NCI-H2081 (cell line): ENCODE data around the gene GBE1.

Experiments used
- DNase-seq, 2 experiments: peaks; one replicate each; lab custom pipeline; 2025; lab: John Stamatoyannopoulos, UW

GBE1 gene

DNA sequence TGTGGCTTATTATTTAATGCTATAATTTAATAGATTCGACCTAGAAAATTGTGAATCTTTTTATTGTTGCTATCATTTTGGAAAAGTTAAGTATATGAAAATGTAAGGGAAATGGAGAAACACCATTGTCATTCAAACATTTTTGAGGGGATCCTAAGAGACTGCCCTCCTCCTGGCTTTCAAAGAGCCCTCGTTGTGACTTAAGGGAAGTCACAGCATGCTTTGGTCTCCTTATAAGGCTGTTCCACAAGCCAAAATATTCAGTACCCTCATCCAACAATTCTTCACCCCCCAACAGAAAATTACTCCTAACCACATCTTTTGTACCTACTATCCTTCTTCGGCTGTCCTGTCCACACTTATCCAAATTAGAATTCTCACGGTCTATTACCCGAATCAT lies 140.2 kb downstream of the GBE1 start:
- no peak for DNase-seq

DNA sequence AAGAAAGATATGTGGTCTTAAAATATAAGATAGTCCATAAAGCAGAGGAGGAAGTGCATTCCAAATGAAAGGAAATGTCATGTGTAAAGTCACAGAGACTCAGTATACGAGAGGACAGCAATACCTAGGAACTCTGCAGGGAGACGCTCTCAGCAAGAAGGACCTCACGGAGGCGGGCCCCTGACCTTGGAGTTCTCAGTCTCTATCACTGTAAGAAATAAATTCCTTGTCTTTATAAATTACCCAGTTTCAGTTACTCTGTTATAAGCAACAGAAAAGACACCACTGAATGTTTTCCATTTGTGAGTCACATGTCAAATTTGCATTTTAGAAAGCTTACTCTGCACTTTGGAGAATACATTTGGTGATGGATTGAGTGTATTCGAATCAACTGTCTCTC lies 140.6 kb downstream of the GBE1 start:
- DNase-seq = no peak

DNA sequence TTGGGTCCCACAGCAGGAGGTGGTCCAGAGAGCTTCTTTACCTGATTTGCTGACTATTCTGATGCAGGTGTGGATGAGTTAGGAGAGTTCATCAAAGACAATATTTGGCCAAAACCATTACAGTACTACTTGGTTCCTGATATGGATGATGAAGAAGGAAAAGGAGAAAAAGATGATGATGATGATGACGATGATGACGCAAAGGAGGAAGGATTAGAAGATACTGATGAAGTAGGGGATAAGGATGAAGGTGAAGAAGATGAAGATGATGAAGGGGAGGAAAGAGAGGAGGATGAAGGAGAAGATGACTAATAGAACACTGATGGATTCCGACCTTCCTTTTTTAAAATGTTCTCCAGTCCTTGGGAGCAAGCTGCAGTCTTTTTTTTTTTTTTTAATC lies 148.7 kb downstream of the GBE1 start:
- DNase-seq = no peak

DNA sequence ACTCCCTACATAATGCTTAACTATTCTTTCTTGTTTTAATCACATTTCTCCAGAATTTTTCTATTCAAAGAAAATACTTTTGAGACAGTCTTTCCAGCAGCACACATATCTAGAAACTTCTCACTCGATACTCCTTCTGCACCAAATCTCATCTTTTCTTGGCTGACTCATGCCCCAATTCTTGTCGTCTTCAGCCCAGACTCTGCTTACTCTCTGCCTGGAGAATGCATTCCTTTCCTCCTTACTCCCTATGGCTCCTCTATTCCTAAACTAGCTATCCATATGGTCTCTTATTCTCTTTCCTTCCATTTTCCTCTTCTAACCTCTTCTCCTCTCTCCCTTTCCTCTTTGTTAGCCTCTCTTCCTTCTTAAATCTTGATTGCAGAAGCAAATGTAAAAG lies 158.7 kb downstream of the GBE1 start:
- no peak for DNase-seq

DNA sequence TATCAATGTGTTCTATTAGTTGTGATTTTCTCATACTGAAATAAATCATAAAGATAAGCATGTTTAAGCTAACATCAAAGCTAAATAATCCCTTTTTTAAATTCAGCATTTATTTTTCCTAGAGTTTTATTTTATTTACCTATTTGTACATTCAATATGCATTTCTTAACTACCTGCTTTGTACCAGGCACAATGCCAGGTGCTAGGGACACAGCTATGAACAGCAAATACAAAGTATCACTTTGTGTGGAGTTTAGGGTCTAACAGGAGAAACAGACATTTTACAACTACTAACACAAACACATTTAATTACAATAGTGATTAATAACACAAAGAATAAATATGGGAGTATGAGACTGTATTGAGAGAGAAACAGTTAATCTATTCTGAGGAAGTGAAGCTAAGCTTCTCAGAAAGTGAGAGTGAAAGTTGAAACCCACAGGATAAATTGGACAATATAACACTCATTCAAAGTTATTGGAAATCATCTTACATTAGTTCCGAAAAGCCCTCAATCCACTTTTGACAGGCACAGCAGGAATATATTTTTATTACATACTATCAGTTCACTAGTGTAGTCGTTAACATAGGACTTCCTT lies 159.6 kb downstream of the GBE1 start:
- no peak for DNase-seq

- no peak for DNase-seq
Measured at GRCh38 chr3:81592101-81592500, 169.3 kb downstream of the GBE1 start.

GRCh38 chr3:81585937-81586336 lies 175.5 kb downstream of the GBE1 start:
- no peak for DNase-seq

DNA sequence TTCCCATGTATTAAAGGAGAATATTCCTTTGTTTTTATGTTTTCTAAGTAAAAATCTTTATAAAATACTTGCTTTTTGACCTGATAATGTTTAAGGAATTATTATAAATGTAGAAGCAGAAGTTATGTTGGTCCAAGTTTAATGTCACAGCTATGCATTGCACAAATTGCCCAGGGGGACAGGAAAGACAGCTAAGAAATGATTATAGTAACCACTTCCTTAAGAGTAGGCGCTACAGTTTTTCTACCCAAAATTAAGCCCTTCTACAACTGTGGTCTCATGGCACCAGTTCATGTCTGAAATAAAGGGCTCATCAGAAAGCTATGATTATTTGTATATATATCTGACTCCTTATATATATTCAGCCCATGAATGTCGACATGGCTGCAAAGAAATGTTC lies 176.4 kb downstream of the GBE1 start:
- DNase-seq = no peak

DNA sequence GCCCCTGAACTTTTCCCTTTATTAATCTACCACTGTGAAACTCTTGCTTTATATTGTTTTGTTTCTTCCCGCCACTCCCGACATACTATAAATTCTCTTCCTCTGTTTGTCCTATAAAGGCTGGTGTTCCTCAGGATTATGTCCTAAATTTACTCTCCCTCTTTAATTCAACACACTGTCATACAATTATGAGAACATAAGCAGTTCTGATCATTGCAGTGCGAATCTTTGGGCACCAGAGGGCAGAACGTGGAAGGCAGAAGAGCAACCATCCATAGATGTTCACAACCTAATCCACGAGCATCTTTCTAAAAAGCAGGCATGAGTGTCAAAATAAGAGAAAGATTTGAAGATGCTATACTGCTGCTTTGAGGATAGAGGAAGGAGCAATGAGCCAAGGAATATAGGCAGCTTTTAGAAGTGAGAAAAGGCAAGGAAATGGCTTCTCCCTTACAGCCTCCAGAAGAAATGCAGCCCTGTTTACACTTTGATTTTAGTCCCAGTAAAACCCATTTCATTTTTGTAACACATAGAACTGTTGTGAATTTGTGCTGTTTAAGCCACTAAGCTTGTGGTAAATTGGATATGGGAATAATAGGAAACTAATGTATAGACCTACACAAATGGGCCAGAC lies 179.4 kb downstream of the GBE1 start:
- DNase-seq = peak; percentile 13 to 54

DNA sequence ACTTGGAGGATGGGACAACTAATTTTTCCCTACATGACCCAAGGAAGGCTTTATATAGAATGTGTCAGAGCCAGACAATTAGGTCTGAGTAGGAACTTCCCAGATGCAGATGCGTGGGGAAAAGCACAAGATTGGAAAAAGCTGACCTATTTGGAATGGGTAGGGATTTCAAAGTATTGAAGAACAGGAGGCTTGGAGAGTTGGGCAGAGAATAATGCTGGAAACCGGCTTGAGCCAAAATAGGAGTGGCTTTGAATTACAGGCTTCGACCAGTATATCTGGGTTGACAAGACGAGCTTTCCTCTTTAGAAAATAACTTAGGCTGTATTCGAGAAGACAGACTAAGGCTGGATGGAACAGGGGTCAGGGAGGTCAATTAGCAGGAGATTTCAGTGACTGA lies 181.1 kb downstream of the GBE1 start:
- no peak for DNase-seq

DNA sequence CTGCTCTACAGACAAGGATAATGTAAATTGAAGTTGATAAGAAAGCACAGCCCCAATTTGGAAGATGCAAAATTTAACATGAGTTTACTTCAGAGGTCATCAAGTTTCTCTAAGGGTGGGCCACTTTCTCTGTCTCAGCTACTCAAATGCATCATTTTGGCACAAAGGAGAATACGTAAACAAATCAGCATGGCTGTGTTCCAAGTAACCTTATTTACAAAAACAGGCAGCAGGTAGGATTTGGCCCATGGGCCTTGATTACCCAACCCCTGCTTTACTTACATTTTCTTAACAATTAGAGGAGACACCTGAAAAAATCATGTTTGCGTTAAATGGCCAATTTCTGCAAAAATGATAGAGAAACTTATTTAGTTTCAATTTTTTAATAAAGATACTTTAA lies 181.7 kb downstream of the GBE1 start:
- peak; percentile 1 to 29 for DNase-seq

DNA sequence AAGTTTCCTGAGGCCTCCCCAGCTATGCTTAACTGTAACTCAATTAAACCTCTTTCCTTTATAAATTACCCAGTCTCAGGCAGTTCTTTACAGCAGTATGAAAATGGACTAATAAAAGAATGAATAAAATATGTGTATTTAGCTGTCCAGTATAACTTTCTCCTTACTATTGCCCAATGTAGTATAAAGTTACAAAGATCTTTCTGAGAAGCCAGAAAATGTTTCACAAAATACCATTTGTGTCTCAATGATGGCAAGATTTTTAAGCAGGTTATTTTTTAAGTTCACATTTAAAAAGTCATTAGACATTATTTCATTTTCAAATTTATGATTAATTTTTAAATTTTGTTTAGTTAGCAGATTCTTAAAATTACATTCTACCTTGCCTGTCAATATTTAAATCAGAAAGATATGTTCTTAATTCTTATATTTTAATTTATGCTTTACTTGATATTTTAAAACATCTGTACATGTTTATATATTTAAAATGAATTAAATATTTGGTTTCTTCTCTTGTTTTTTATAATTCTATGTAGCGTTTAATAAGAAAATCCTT lies 189.2 kb downstream of the GBE1 start:
- no peak for DNase-seq

DNA sequence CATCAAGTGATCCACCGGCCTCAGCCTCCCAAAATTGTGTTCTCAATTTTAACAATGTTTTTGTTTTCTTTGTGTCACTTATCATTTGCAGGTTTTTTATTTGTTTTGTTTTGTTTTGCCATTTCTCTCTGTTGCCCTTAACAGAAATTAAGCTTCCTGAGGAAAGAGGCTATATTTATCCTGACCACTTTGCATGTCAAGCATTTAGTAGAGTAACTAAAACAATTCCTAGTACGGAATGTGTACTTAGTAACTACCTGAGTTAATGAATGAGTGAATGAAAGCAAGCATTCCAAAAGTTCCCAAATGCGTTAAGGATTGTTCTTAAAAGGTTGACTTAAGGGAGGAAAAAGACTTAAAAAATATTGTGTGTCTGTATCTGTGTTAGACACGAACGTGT lies 193.1 kb downstream of the GBE1 start:
- no peak for DNase-seq

GRCh38 chr3:81565041-81565440 lies 196.4 kb downstream of the GBE1 start:
- no peak for DNase-seq

GRCh38 chr3:81558106-81558505 lies 203.3 kb downstream of the GBE1 start:
- DNase-seq = no peak

DNA sequence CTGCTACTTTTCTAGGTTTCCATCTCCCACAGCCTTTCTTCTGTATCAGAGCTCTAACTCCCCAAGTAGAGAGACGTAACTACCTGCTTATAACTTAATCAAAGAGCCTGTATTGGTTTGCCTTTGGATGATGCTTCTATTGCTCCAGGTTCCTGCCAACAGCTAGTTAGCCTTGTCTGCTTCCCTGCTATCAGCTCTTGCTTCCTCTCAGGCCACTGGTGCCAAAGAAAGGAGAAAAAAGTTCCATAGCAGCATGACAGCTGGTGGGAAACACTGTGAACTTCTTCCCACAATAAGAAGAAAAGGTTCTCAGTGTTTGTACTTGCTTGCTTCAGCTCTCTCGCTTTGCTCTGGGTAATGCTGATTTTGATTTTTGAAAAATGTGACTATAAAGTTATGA lies 206.6 kb downstream of the GBE1 start:
- no peak for DNase-seq

DNA sequence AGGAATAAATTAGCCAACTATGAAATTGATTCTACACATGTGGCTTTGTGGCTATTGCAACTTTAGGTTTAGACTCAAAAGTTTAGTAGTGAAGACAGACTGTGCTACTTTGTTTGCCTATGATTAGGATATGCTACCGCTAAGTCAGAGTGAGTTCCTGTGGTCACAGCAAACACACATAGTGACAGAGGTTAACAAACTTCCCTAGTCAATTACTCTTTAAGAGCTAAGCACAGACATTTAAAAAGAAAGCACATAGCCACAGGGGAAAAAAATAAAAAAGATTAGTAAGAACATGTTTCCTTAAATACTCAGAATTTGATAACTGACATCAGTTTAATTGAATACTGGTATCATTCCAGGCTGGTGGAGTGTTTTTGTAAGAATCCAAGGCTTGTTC lies 207.1 kb downstream of the GBE1 start:
- no peak for DNase-seq

DNA sequence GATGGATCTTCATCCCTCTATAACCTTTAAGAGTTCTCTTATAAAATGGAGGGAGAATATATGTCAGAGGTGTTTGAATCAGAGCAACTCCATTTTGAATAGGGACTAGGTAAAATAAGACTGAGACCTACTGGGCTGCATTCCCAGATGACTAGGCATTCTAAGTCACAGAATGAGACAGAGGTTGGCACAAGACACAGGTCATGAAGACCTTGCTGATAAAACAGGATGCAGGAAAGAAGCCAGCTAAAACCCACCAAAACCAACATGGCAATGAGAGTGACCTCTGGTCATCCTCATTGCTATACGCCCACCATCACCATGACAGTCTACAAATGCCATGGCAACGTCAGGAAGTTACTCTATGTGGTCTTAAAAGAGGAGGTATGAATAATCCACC lies 211.0 kb downstream of the GBE1 start:
- DNase-seq = no peak

- DNase-seq = no peak
Measured at GRCh38 chr3:81549831-81550230, 211.6 kb downstream of the GBE1 start.

DNA sequence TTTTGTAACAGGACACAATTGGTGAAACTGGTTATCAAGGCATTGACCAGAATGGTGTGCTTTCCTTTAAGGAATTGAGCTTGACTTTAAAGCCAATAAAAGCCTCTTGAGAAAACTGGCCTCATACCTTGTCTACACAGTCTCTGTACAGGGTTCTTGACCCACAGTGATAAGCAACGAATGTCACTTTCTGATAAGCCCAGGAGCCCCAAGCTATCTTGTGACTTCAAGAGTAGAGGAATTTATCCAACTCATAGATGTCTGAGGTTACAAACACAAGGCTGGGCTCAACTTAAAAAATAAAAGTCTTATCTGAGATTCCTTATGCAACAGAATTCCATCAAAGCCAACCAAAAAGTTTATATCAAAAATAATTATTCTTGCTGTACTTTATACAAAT lies 212.1 kb downstream of the GBE1 start:
- DNase-seq = no peak

DNA sequence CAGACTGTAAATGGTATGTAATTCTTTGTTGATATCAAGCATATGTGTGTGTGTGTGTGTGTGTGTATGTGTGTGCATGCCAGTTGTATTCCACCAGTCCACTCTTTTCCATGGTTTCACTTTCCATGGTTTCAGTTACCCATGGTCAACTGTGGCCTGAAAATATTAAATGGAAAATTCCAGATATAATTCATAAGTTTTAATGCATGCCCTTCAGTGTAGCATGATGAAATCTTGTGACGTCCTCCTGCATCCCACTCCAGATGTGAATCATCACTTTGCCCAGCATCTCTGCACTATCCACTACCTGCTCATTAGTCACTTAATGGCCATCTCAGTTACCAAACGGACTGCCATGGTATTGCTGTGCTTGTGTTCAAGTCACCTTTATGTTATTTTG lies 215.9 kb downstream of the GBE1 start:
- DNase-seq = no peak

GRCh38 chr3:81544385-81544784 lies 217.1 kb downstream of the GBE1 start:
- no peak for DNase-seq

DNA sequence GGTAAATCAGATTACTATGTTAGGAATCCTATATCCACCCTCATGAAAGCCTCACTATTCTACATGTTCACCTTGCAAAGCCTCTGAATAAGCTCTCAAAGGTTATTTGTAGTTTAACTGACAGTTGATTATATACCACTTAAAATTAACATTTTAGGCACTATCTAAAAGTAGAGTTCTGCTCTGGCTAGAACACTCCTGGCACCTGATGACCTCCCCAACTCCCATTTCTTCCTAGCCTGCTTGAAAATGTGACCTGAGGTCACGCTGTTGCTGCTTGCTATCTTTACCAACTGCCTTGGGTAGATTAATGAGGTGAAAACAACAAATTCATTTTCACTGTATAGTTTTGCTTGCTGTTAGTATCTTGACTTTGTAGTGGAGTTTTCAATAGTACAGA lies 220.7 kb downstream of the GBE1 start:
- DNase-seq = no peak

DNA sequence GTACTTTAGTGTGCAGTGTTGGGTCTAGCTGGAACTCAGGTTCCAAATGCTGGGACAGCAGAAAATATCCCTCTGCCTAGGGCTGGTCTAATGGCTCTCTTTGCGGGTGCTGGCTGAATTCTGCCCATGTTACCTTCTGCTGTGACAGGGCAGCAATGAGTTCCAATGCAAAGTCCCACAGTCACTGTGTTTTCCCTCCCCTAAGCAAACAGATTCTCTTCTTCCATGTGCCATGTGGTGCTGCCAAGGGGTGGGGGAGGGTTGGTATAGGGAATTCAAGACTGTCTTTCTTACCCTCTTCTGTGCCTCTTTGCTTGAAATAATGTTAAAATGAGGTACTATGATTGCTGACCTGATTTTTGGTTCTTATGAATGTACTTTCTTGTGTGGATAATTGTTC lies 229.6 kb downstream of the GBE1 start:
- no peak for DNase-seq
